ENCODE measurements around the gene TMEM132E.

The TMEM132E gene

DNA sequence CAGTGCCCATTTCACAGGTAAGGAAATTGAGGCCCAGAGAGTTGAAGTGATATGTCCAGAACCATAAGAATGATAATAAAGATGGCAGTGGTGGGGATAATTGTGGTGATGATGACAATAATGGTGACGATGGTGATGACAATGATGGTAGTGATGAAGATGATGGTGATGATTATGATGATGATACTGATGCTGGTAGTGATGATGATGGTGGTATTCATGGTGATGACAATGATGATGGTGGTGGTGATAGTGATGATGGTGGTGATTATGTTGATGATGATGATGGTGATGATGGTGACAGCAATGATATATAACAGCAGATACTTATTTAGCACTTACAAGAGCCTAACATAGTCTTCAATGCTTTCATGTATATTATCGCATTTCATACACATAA lies 18.1 kb upstream of the TMEM132E start:
- H3K27me3 ChIP-seq (ENCODE audit: insufficient read depth, low read depth), result no peaks in the 10 kb centered on the region; the same call in 1 of the 2 replicates
- H3K4me2 ChIP-seq, result no peak overlapping the region
- H3K27ac ChIP-seq, result no peak overlapping the region
- no peaks in the 10 kb centered on the region for H4K20me1 ChIP-seq (ENCODE audit: insufficient read depth)
- H3K36me3 ChIP-seq (ENCODE audit: insufficient read depth), result no peaks in the 10 kb centered on the region
- H3K4me3 ChIP-seq (IDR thresholded peaks at IDR 0.05; ENCODE audit: insufficient read depth, low read depth, low read length), result no peak overlapping the region
- no peaks in the 10 kb centered on the region for H3K79me2 ChIP-seq (ENCODE audit: insufficient read depth, low read depth)
- TF ChIP-seq, protein P1, sequence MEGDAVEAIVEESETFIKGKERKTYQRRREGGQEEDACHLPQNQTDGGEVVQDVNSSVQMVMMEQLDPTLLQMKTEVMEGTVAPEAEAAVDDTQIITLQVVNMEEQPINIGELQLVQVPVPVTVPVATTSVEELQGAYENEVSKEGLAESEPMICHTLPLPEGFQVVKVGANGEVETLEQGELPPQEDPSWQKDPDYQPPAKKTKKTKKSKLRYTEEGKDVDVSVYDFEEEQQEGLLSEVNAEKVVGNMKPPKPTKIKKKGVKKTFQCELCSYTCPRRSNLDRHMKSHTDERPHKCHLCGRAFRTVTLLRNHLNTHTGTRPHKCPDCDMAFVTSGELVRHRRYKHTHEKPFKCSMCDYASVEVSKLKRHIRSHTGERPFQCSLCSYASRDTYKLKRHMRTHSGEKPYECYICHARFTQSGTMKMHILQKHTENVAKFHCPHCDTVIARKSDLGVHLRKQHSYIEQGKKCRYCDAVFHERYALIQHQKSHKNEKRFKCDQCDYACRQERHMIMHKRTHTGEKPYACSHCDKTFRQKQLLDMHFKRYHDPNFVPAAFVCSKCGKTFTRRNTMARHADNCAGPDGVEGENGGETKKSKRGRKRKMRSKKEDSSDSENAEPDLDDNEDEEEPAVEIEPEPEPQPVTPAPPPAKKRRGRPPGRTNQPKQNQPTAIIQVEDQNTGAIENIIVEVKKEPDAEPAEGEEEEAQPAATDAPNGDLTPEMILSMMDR (conservative IDR thresholded peaks at IDR 0.05; ENCODE audit: low read depth, low read length), result no peak
- no peak overlapping the region for H2AFZ ChIP-seq (ENCODE audit: low read depth)
- H3K4me1 ChIP-seq (ENCODE audit: low read depth, poor library complexity, severe bottlenecking), result no peaks in the 10 kb centered on the region
- no peak overlapping the region for H3K9ac ChIP-seq

- TF ChIP-seq, protein P1 (conservative IDR thresholded peaks at IDR 0.05; ENCODE audit: low read depth, low read length), result peak; percentile 58; the same call in 1 of the 2 replicates
- Histone ChIP-seq H4K20me1 (ENCODE audit: insufficient read depth) (no peaks in the 10 kb centered on the region), H3K27ac (no peak overlapping the region), H3K4me2 (no peak overlapping the region), H2AFZ (ENCODE audit: low read depth) (no peak overlapping the region), H3K79me2 (ENCODE audit: insufficient read depth, low read depth) (no peaks in the 10 kb centered on the region), H3K4me1 (ENCODE audit: low read depth, poor library complexity, severe bottlenecking) (no peaks in the 10 kb centered on the region), H3K27me3 (ENCODE audit: insufficient read depth, low read depth) (peaks cover 5% of the 10 kb centered on the region; the same call in 1 of the 2 replicates), H3K4me3 (IDR thresholded peaks at IDR 0.05; ENCODE audit: insufficient read depth, low read depth, low read length) (no peak overlapping the region), H3K9ac (no peak overlapping the region), H3K36me3 (ENCODE audit: insufficient read depth) (no peaks in the 10 kb centered on the region)
Observed at GRCh38 chr17:34562387-34562786, 17.0 kb upstream of the TMEM132E start.

DNA sequence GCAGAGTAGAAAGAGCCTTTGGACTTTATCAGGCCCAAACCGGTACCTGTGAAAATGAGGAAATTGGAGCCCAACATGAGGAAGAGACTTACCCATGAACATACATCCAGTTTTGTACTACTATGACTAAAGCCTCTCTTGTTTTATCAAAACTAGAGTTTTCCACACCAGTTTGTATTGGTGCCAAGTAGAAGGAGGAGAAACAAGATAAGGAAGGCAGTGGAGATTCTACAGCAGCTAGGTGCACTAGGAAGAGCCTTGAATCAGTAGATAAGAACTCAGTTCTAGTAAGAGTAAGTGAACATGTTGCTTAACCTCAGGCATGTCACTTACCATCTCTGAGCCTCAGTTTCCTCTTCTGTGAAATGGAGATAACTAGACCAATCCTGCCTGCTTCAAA lies 13.7 kb upstream of the TMEM132E start:
- peaks cover 8% of the 10 kb centered on the region; the same call in 1 of the 2 replicates for H3K27me3 ChIP-seq (ENCODE audit: insufficient read depth, low read depth)

GRCh38 chr17:34566201-34566600 lies 13.2 kb upstream of the TMEM132E start:
- TF ChIP-seq, protein P1 (conservative IDR thresholded peaks at IDR 0.05; ENCODE audit: low read depth, low read length), result no peak
- H3K27me3 ChIP-seq (ENCODE audit: insufficient read depth, low read depth), result peaks cover 8% of the 10 kb centered on the region; the same call in 1 of the 2 replicates
- no peaks in the 10 kb centered on the region for H3K4me1 ChIP-seq (ENCODE audit: low read depth, poor library complexity, severe bottlenecking)
- no peak overlapping the region for H2AFZ ChIP-seq (ENCODE audit: low read depth)
- H3K79me2 ChIP-seq (ENCODE audit: insufficient read depth, low read depth), result no peaks in the 10 kb centered on the region
- no peak overlapping the region for H3K4me3 ChIP-seq (IDR thresholded peaks at IDR 0.05; ENCODE audit: insufficient read depth, low read depth, low read length)
- H3K4me2 ChIP-seq, result no peak overlapping the region
- H3K27ac ChIP-seq, result no peak overlapping the region
- H3K36me3 ChIP-seq (ENCODE audit: insufficient read depth), result no peaks in the 10 kb centered on the region
- no peak overlapping the region for H3K9ac ChIP-seq
- H4K20me1 ChIP-seq (ENCODE audit: insufficient read depth), result no peaks in the 10 kb centered on the region

More for the DNA sequence above, 13.7 kb upstream of the TMEM132E start:
- TF ChIP-seq, protein P1 (conservative IDR thresholded peaks at IDR 0.05; ENCODE audit: low read depth, low read length), result no peak
- Histone ChIP-seq H2AFZ (ENCODE audit: low read depth) (no peak overlapping the region), H3K36me3 (ENCODE audit: insufficient read depth) (no peaks in the 10 kb centered on the region), H4K20me1 (ENCODE audit: insufficient read depth) (no peaks in the 10 kb centered on the region), H3K27ac (no peak overlapping the region), H3K4me2 (no peak overlapping the region), H3K9ac (no peak overlapping the region), H3K4me3 (IDR thresholded peaks at IDR 0.05; ENCODE audit: insufficient read depth, low read depth, low read length) (no peak overlapping the region), H3K79me2 (ENCODE audit: insufficient read depth, low read depth) (no peaks in the 10 kb centered on the region), H3K4me1 (ENCODE audit: low read depth, poor library complexity, severe bottlenecking) (no peaks in the 10 kb centered on the region)
